ENCODE data around the gene TMEM59.

- TF ChIP-seq, protein P1, sequence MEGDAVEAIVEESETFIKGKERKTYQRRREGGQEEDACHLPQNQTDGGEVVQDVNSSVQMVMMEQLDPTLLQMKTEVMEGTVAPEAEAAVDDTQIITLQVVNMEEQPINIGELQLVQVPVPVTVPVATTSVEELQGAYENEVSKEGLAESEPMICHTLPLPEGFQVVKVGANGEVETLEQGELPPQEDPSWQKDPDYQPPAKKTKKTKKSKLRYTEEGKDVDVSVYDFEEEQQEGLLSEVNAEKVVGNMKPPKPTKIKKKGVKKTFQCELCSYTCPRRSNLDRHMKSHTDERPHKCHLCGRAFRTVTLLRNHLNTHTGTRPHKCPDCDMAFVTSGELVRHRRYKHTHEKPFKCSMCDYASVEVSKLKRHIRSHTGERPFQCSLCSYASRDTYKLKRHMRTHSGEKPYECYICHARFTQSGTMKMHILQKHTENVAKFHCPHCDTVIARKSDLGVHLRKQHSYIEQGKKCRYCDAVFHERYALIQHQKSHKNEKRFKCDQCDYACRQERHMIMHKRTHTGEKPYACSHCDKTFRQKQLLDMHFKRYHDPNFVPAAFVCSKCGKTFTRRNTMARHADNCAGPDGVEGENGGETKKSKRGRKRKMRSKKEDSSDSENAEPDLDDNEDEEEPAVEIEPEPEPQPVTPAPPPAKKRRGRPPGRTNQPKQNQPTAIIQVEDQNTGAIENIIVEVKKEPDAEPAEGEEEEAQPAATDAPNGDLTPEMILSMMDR (IDR thresholded peaks at IDR 0.05) = no peak
- no peak for TF ChIP-seq POLR2A (IDR thresholded peaks at IDR 0.05)
Observed at GRCh38 chr1:54001591-54001990, 51.4 kb downstream of the TMEM59 start.

Measured in esophagus squamous epithelium (tissue), 4 donors.